SK-N-SH (cell line): Measurements from ENCODE around the gene DTNBP1.

Experiments used
- CTCF ChIP-seq: fragments of 200-600 bp; sonication (generic); IDR thresholded peaks from 2 replicates; pipeline ENCODE4 v1.6.1; 2017; ENCODE audit warnings: antibody characterized with exemption, mild to moderate bottlenecking, moderate library complexity
- EP300 ChIP-seq, 2 experiments: IDR thresholded peaks; 2 replicates each; pipeline versions ENCODE4 v1.4.0 to v1.6.1; 2012; ENCODE audit warnings: borderline replicate concordance in 1 of 2, low read depth in 1 of 2, low read length in 1 of 2
- EZH2phosphoT487 ChIP-seq: fragments of 200-600 bp; sonication (generic); IDR thresholded peaks from 2 replicates; pipeline ENCODE4 v1.6.1; 2017; ENCODE audit warnings: low read depth, mixed run types, mild to moderate bottlenecking, antibody characterized with exemption, moderate library complexity, borderline replicate concordance
- MAX ChIP-seq: IDR thresholded peaks from 2 replicates; pipeline ENCODE4 v1.4.0; 2012; ENCODE audit warnings: low read depth
- MXI1 ChIP-seq: IDR thresholded peaks from 2 replicates; pipeline ENCODE4 v1.6.1; 2012; ENCODE audit warnings: mild to moderate bottlenecking, low read depth, low read length, improper control_type of control experiment
- NFIC ChIP-seq: IDR thresholded peaks from 2 replicates; pipeline ENCODE4 v1.4.0; 2012; ENCODE audit warnings: borderline replicate concordance
- POLR2AphosphoS5 ChIP-seq: IDR thresholded peaks from 2 replicates; pipeline ENCODE4 v1.6.1; 2012; ENCODE audit warnings: low read depth, low read length
- RAD21 ChIP-seq: IDR thresholded peaks from 2 replicates; pipeline ENCODE4 v1.6.1; 2012; ENCODE audit warnings: mild to moderate bottlenecking, low read length
- RCOR1 ChIP-seq: fragments of 150-350 bp; IDR thresholded peaks from 2 replicates; pipeline ENCODE4 v1.6.1; 2017; ENCODE audit warnings: antibody characterized with exemption, low read length
- RFX5 ChIP-seq: IDR thresholded peaks from 2 replicates; pipeline ENCODE4 v1.6.1; 2012; ENCODE audit warnings: mild to moderate bottlenecking, improper control_type of control experiment, low read length
- SIN3A ChIP-seq: IDR thresholded peaks from 2 replicates; pipeline ENCODE4 v1.6.1; 2012; ENCODE audit warnings: low read depth, mild to moderate bottlenecking, low read length, moderate library complexity, borderline replicate concordance
- SMC3 ChIP-seq: IDR thresholded peaks from 2 replicates; pipeline ENCODE4 v1.6.1; 2012; ENCODE audit warnings: low read depth, low read length, improper control_type of control experiment
- TAF1 ChIP-seq: IDR thresholded peaks from 2 replicates; pipeline ENCODE4 v1.6.1; 2012; ENCODE audit warnings: low read depth, mild to moderate bottlenecking, low read length, moderate library complexity, borderline replicate concordance
- TF ChIP-seq, protein P1 (sequence below): fragments of 150-350 bp; IDR thresholded peaks from 2 replicates; pipeline ENCODE4 v1.6.1; 2016; ENCODE audit warnings: mild to moderate bottlenecking, low read depth, low read length

GRCh38 chr6:15626160-15626559 lies 36.7 kb downstream of the DTNBP1 start:
- TF ChIP-seq MXI1 = no peak
- TF ChIP-seq CTCF = no peak
- no peak for TF ChIP-seq RCOR1
- TF ChIP-seq EZH2phosphoT487 = no peak
- TF ChIP-seq TAF1 = no peak
- TF ChIP-seq MAX = no peak
- TF ChIP-seq RFX5 = no peak
- TF ChIP-seq NFIC = no peak
- no peak for TF ChIP-seq EP300 (IDR thresholded peaks at IDR 0.05; ENCODE audit: borderline replicate concordance in 1 of 2, low read depth in 1 of 2, low read length in 1 of 2)
- TF ChIP-seq SIN3A = no peak
- no peak for TF ChIP-seq RAD21
- TF ChIP-seq, protein P1, sequence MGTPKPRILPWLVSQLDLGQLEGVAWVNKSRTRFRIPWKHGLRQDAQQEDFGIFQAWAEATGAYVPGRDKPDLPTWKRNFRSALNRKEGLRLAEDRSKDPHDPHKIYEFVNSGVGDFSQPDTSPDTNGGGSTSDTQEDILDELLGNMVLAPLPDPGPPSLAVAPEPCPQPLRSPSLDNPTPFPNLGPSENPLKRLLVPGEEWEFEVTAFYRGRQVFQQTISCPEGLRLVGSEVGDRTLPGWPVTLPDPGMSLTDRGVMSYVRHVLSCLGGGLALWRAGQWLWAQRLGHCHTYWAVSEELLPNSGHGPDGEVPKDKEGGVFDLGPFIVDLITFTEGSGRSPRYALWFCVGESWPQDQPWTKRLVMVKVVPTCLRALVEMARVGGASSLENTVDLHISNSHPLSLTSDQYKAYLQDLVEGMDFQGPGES = no peak
- TF ChIP-seq POLR2AphosphoS5 = no peak
- TF ChIP-seq SMC3 = no peak
